ENCODE data around the gene ARHGAP15. TPM values are rescaled to one million over a fixed set of nuclear protein-coding genes. Genes with fewer than 3 reads are reported as not detected.

The ARHGAP15 gene
- total and polyA plus RNA-seq, 2 experiments from 2014 or later = 0.26 TPM; not detected in 1

GRCh38 chr2:143611336-143611735, 482.1 kb downstream of the ARHGAP15 start:
- peaks cover 40% of the 10 kb centered on the region for H3K4me1 ChIP-seq (ENCODE audit: insufficient read depth)
- no peak overlapping the region for H2AFZ ChIP-seq
- H3K79me2 ChIP-seq (replicated peaks; ENCODE audit: insufficient read depth) = no peaks in the 10 kb centered on the region
- DNase-seq (ENCODE audit: low spot score) (no peak), ATAC-seq (no peak)
- no peak for TF ChIP-seq EZH2 (IDR thresholded peaks at IDR 0.05; ENCODE audit: low read depth, unreplicated experiment)
- TF ChIP-seq POLR2AphosphoS5 (IDR thresholded peaks at IDR 0.05; ENCODE audit: low read depth) = no peak
- TF ChIP-seq REST (IDR thresholded peaks at IDR 0.05; ENCODE audit: unreplicated experiment) = no peak
- TF ChIP-seq ZNF462 (CRISPR knock-in tag; IDR thresholded peaks at IDR 0.05) = no peak
- no peak for TF ChIP-seq NANOG (IDR thresholded peaks at IDR 0.05; ENCODE audit: borderline replicate concordance)
- no peak for TF ChIP-seq ZNF331 (CRISPR knock-in tag; IDR thresholded peaks at IDR 0.05; ENCODE audit: low read depth)
- TF ChIP-seq ZNF114 (CRISPR knock-in tag; IDR thresholded peaks at IDR 0.05) = no peak
- no peak for TF ChIP-seq ETS1 (IDR thresholded peaks at IDR 0.05)
- no peak for TF ChIP-seq CTCF (conservative IDR thresholded peaks at IDR 0.05; ENCODE audit: low read depth in 2 of 2)
- no peaks in the 10 kb centered on the region for H4K20me1 ChIP-seq (replicated peaks; ENCODE audit: insufficient read depth)
- H3F3A ChIP-seq (replicated peaks; ENCODE audit: low read depth) = no peaks in the 10 kb centered on the region
- no peaks in the 10 kb centered on the region for H3K36me3 Mint-ChIP-seq (ENCODE audit: low read depth)
- peaks cover 43% of the 10 kb centered on the region for H3K4me1 Mint-ChIP-seq
- H3K4me2 ChIP-seq = no peak overlapping the region
- H3K27me3 ChIP-seq (ENCODE audit: insufficient read depth) = no peaks in the 10 kb centered on the region
- no peak overlapping the region for H3K27ac Mint-ChIP-seq
- peaks cover 4% of the 10 kb centered on the region for H3K27me3 Mint-ChIP-seq (ENCODE audit: insufficient read depth, low read depth, poor library complexity)
- H3K36me3 ChIP-seq (ENCODE audit: insufficient read depth) = no peaks in the 10 kb centered on the region
- no peaks in the 10 kb centered on the region for H3K9me3 Mint-ChIP-seq
- no peak overlapping the region for H3K4me3 ChIP-seq
- no peak overlapping the region for H3K27ac ChIP-seq (ENCODE audit: low read depth)
- no peak overlapping the region for H3K4me3 Mint-ChIP-seq
- 0 out of 2 replicates have a peak, but pooled peaks cover 4% of the 10 kb centered on the region for H3K9me2 ChIP-seq (ENCODE audit: insufficient read depth)

Data from GM23338 (cell line).